CD1c-positive myeloid dendritic cell (primary cell): ENCODE data around the gene SLC35A3.
"Not testable (repeated sequence)": the region's sequence is repeated elsewhere in the genome, so short reads cannot be mapped to it uniquely, and the experiment has no call there.

ENCODE experiments used
- DNase-seq: peaks from one replicate; pipeline ENCODE4 v3.0.0-alpha.2; 2016; ENCODE audit errors: extremely low spot score

Gene SLC35A3

DNA sequence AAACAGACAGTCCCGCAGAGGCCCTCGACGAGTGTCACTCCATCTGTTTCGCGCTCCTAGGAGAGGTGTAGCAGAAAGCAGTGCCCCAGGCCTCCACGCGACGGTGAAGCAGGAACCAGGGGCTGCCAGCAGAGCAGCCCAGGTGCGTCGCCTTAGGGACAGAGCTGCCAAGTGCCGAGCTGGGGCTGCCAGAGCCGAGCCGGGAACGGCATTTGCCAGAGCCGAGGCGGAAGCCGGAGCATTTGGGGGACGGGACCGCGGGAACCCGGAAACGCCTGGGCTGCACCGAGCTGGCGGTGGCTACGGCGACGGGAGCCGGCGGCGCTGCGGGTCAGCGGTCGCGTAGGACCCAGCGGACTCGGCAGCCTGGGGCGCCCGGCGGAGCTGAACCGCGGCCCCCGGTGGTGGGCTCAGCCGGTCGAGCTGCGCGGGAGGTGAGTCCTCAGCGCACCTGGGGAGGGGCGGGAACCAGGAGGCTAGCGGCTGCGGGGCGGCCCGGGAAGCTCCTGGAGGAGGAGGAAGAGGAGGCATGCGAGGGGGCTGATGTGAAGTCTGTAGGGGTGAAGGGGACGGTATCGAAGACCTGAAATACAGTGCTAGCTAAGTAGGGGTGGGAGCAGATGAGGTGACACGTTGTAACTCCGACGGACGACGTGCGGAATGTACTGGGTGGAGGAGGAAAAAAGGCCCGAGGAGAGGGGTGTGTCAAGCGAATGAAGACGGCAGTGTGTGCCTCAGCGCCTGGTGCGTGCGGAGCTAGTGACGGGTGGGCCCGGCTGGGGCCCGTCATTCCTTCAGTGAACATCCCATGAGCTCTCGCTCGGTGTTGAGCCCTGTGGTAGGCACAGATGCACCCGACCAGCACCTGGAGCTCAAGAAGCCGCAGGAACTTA is at the start of gene SLC35A3:
Gene SLC35A3, plus strand, starts transcription at position 268 of the 893 bp plus-strand sequence. CDS start 23,559 bp downstream, outside the sequence.
- DNase-seq = peak; percentile 80

DNA sequence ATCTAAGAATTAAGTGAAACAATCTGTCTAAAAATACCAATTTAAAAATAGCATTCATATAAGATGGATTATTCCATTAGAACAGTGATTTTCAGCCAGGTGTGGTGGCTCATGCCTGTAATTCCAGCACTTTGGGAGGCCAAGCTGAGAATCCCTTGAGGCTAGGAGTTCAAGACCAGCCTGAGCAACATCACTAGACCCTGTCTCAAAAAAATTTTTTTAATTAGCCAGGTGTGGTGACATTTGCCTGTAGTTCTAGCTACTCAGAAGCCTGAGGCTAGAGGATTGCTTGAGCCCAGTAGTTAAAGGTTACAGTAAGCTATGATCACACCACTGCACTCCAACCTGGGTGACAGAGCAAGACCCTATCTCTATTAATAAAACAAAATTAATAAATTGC is 35.0 kb upstream of the SLC35A3 start:
- no peak for DNase-seq

- DNase-seq = no peak
These were observed 34.3 kb upstream of the SLC35A3 start for GRCh38 chr1:99935534-99935933.

GRCh38 chr1:99936071-99936470 is 33.7 kb upstream of the SLC35A3 start:
- no peak for DNase-seq

DNA sequence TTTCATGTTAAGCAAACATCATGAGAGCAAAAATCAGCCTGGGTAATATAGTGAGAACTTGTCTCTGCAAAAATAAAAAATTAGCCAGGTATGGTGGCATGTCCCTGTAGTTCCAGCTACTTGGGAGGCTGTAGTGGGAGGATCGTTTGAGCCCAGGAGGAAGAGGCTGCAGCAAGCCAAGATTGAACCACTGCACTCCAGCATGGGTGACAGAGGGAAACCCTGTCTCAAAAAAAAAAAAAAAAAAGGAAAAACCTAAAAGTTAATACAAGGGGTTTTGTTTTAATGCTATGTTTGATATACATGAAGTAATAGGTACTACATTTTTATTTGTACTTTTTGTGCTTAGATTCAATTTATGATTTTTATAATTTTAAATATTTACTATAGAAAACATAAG is 27.1 kb upstream of the SLC35A3 start:
- no peak for DNase-seq

- DNase-seq = no peak
These were observed 26.5 kb upstream of the SLC35A3 start for GRCh38 chr1:99943223-99943794.

- DNase-seq = no peak
These were observed 25.6 kb upstream of the SLC35A3 start for GRCh38 chr1:99944192-99944591.

GRCh38 chr1:99945174-99945573 is 24.6 kb upstream of the SLC35A3 start:
- no peak for DNase-seq

- no peak for DNase-seq
These were observed 19.3 kb upstream of the SLC35A3 start for GRCh38 chr1:99950486-99950885.

DNA sequence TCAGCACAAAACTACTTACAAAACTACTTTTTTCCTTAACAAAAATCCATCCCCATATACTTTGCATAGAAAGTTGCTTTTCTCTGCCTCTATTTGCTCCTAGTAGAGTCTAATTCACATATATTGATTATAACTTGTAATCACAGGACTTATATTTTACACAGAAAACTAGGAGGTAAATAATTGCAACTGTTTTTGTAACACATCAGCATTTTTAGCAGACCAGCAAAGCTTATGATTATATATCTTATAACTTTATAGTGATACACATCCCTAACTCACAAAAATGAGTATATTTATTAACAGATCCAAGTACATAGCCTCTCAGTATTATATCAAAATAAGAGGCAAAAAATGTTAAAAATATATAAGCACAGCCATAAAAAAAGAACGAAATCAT is 17.3 kb upstream of the SLC35A3 start:
- DNase-seq = no peak

DNA sequence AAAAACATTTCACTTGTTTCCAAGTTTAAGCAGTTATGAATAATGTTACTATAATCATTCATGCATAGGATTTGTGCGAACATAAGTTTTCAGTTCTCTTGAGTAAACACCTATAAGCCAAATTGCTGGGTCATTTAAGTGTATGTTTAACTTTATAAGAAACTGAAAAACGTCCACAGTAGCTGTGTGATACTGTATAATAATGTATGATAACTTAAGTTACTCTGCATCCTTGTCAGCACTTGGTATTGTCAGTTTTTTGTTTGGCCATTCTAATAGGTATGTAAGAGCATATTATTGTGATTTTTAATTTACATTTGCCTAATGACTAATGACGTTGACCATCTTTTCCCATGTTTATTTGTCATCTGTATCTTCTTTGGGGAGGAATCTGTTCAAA is 14.4 kb upstream of the SLC35A3 start:
- DNase-seq = no peak

GRCh38 chr1:99956755-99957154 is 13.0 kb upstream of the SLC35A3 start:
- DNase-seq = no peak

- DNase-seq = no peak
These were observed 12.0 kb upstream of the SLC35A3 start for GRCh38 chr1:99957818-99958217.

- not testable (repeated sequence) for DNase-seq
These were observed 10.5 kb upstream of the SLC35A3 start for GRCh38 chr1:99959189-99959705.

DNA sequence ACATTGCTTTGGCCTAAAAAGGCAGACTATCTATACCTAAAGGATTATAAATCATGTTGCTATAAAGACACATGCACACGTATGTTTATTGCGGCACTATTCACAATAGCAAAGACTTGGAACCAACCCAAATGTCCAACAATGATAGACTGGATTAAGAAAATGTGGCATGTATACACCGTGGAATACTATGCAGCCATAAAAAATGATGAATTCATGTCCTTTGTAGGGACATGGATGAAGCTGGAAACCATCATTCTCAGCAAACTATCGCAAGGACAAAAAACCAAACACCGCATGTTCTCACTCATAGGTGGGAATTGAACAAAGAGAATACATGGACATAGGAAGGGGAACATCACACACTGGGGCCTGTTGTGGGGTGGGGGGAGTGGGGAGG is 9.5 kb upstream of the SLC35A3 start:
- not testable (repeated sequence) for DNase-seq

GRCh38 chr1:99963041-99963795 is 6.6 kb upstream of the SLC35A3 start:
- no peak for DNase-seq

- DNase-seq = no peak
These were observed 5.0 kb upstream of the SLC35A3 start for GRCh38 chr1:99964806-99965205.

GRCh38 chr1:99965646-99966375 is 4.0 kb upstream of the SLC35A3 start:
- DNase-seq = no peak

- no peak for DNase-seq
These were observed 1.6 kb upstream of the SLC35A3 start for GRCh38 chr1:99968214-99968613.

GRCh38 chr1:99969260-99969728 is 502 bp upstream of the SLC35A3 start:
- DNase-seq = no peak

DNA sequence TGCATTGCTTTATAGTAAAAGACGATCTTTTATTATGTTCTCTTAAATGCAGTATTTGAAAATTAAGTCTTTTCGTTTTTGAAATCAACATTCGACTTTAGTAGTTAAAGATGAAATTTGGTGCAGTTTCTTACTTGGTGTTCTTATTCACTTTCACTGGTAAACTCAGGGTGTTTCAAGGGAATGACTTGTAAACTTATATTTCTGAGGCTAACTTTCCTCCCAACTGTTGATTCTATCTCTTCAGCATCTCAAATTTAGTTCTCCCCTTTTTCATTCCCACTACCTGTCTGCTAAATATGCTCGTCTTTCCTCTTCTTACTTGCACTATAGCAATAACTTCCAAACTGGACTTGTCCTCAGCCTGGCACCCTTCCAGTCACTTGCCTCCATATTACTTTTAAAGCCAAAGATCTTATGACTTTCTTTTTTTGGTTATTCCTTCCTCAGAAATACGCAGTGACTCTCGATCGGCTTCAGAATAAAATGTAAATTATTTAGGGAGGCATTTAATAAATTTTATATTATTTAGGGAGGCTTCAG is 988 bp downstream of the SLC35A3 start:
- no peak for DNase-seq
